Kidney (tissue), 14 donors: ENCODE data around the gene NEDD4L. TPM values are rescaled to one million over a fixed set of nuclear protein-coding genes. Genes with fewer than 3 reads are reported as not detected.

Experiments
- DNase-seq, 5 donors: peaks; one replicate each; pipeline ENCODE4 v3.0.0-alpha.2; 2013 to 2020
- FAIRE-seq: peaks from 2 replicates; lab custom pipeline; 2012; peaks lifted over from hg19 to GRCh38; lab: Jason Lieb, UNC
- H3K27ac ChIP-seq, 2 donors: one replicate each; pipeline ENCODE4 v1.7.0; 2013; ENCODE audit warnings: low read depth in 2 of 2, low read length in 2 of 2, inconsistent platforms in 1 of 2
- H3K27me3 ChIP-seq: one replicate; pipeline ENCODE4 v1.7.1; 2013; ENCODE audit warnings: low read length, inconsistent platforms; ENCODE audit not compliant: control insufficient read depth, insufficient read depth
- H3K36me3 ChIP-seq, 3 donors: one replicate each; pipeline versions ENCODE4 v1.7.0 to v1.7.1; 2013; ENCODE audit warnings: low read length in 3 of 3, control low read depth in 1 of 3, inconsistent platforms in 1 of 3; ENCODE audit not compliant: insufficient read depth in 3 of 3, control insufficient read depth in 2 of 3
- H3K4me1 ChIP-seq, 3 donors: one replicate each; pipeline versions ENCODE4 v1.7.0 to v1.7.1; 2013; ENCODE audit warnings: low read length in 3 of 3, inconsistent platforms in 1 of 3, low read depth in 1 of 3; ENCODE audit not compliant: control insufficient read depth in 2 of 3, insufficient read depth in 2 of 3
- H3K4me3 ChIP-seq, 3 donors: one replicate each; pipeline versions ENCODE4 v1.7.0 to v1.8.1; 2013; ENCODE audit warnings: low read length in 3 of 3, control low read depth in 1 of 3, inconsistent platforms in 1 of 3
- H3K9ac ChIP-seq, 3 donors: one replicate each; pipeline versions ENCODE4 v1.7.0 to v1.7.1; 2013; ENCODE audit warnings: low read length in 3 of 3, control low read depth in 1 of 3, inconsistent platforms in 1 of 3
- H3K9me3 ChIP-seq, 3 donors: one replicate each; pipeline versions ENCODE4 v1.7.0 to v1.7.1; 2013; ENCODE audit warnings: low read length in 3 of 3, control low read depth in 1 of 3, inconsistent platforms in 1 of 3; ENCODE audit not compliant: control insufficient read depth in 2 of 3, insufficient read depth in 1 of 3
- CTCF ChIP-seq: IDR thresholded peaks from 3 replicates; pipeline ENCODE4 v1.5.1; 2012; ENCODE audit warnings: mild to moderate bottlenecking, moderate library complexity, borderline replicate concordance; ENCODE audit not compliant: insufficient read depth; ENCODE audit errors: extremely low read depth
- intact Hi-C: fragments of 100-400 bp; cut with DNase I; formaldehyde crosslinking; loops from one replicate; pipeline ENCODE4 v1.11.1; 2022
- polyA plus RNA-seq: library from polyadenylated mRNA; stranded (reverse); fragments of 350-450 nt; fragmentation: Illumina TruSeq; extraction: RNeasy Lipid Tissue Mini Kit (QIAGEN cat#74804); gene quantifications from one replicate; pipeline ENCODE4 v1.2.3, GENCODE V29; 2014; ENCODE audit warnings: low read depth, low replicate concordance; ENCODE audit not compliant: insufficient read depth
- total RNA-seq: library from RNA; stranded (reverse); fragmentation: NEBNext Ultra II Directional; extraction: Animal tissue kit (Norgen Biotek cat#: 25700); gene quantifications from one replicate; pipeline ENCODE4 v1.2.1, GENCODE V29; 2021
- donor health status: control.
- donor health status: control.
- donor health status: control.
- donor health status: control.
- donor health status: control.
- donor health status: DM: yes; HTN: yes; CAD: no.
- donor health status: Normal renal cell carcinoma (clear cell type).

Gene NEDD4L
- total and polyA plus RNA-seq, 2 donors from 2014 or later, result 90.8 to 95.7 TPM

GRCh38 chr18:58105888-58106260 is 61.8 kb downstream of the NEDD4L start:
- H3K27ac ChIP-seq, result no peak overlapping the region
- no peaks in the 10 kb centered on the region for H3K27me3 ChIP-seq
- no peaks in the 10 kb centered on the region for H3K9me3 ChIP-seq
- TF ChIP-seq CTCF, result no peak
- H3K36me3 ChIP-seq, result no peaks in the 10 kb centered on the region
- FAIRE-seq (no peak), DNase-seq (no peak)
- H3K4me1 ChIP-seq, result no peaks in the 10 kb centered on the region
- H3K4me3 ChIP-seq, result no peak overlapping the region
- no peak overlapping the region for H3K9ac ChIP-seq
- intact Hi-C loops, result no loop called here

GRCh38 chr18:58106289-58107070 is 62.5 kb downstream of the NEDD4L start:
- intact Hi-C loops, result no loop called here
- FAIRE-seq, result no peak
- Histone ChIP-seq H3K27me3 (no peaks in the 10 kb centered on the region), H3K9me3 (no peaks in the 10 kb centered on the region), H3K4me1 (no peaks in the 10 kb centered on the region), H3K36me3 (no peaks in the 10 kb centered on the region), H3K4me3 (no peak overlapping the region), H3K27ac (no peak overlapping the region), H3K9ac (no peak overlapping the region)
- no peak for DNase-seq
- TF ChIP-seq CTCF, result no peak

GRCh38 chr18:58109256-58109655 is 65.2 kb downstream of the NEDD4L start:
- no peak for FAIRE-seq
- no peaks in the 10 kb centered on the region for H3K4me1 ChIP-seq
- H3K27me3 ChIP-seq, result no peaks in the 10 kb centered on the region
- no peaks in the 10 kb centered on the region for H3K36me3 ChIP-seq
- no peak for DNase-seq
- no peak overlapping the region for H3K4me3 ChIP-seq
- H3K9ac ChIP-seq, result no peak overlapping the region
- no peak for TF ChIP-seq CTCF
- H3K27ac ChIP-seq, result no peak overlapping the region
- no peaks in the 10 kb centered on the region for H3K9me3 ChIP-seq
- intact Hi-C loops, result no loop called here

GRCh38 chr18:58110398-58110797 is 66.4 kb downstream of the NEDD4L start:
- FAIRE-seq, result no peak
- no peak for DNase-seq
- intact Hi-C loops, result no loop called here

More at GRCh38 chr18:58110398-58110797, 66.4 kb downstream of the NEDD4L start:
- no peak overlapping the region for H3K9ac ChIP-seq
- no peaks in the 10 kb centered on the region for H3K4me1 ChIP-seq
- H3K36me3 ChIP-seq, result no peaks in the 10 kb centered on the region
- TF ChIP-seq CTCF, result no peak
- no peak overlapping the region for H3K4me3 ChIP-seq
- no peaks in the 10 kb centered on the region for H3K27me3 ChIP-seq
- H3K9me3 ChIP-seq, result no peaks in the 10 kb centered on the region
- H3K27ac ChIP-seq, result no peak overlapping the region
